SK-N-SH treated with all-trans-retinoic acid at 6 μM for 48 hours (cell line): ENCODE data around the gene ATP2B1.
A peak's percentile ranks its signal among the peaks of the same experiment; 100 is the strongest.

Experiments
- ATAC-seq: fragments of 200-7000 bp; cut with Tn5 transposase; 3 replicates; pipeline ENCODE4 v1.9.1; 2020; ENCODE audit warnings: mild to moderate bottlenecking, moderate library complexity
- ARNTL ChIP-seq: fragments of 450-650 bp; formaldehyde crosslinking; IDR thresholded peaks from 2 replicates; pipeline ENCODE4 v1.5.0; 2020; ENCODE audit warnings: low read depth, mild to moderate bottlenecking, moderate library complexity, borderline replicate concordance
- BACH2 ChIP-seq: fragments of 250-450 bp; sonication (Bioruptor Pico); IDR thresholded peaks from 2 replicates; pipeline ENCODE4 v1.9.0; 2021; ENCODE audit warnings: mild to moderate bottlenecking, borderline replicate concordance
- CREB5 ChIP-seq: fragments of 250-450 bp; sonication (Bioruptor Pico); IDR thresholded peaks from 2 replicates; pipeline ENCODE4 v1.5.1; 2020; ENCODE audit warnings: low read depth, mild to moderate bottlenecking, moderate library complexity
- CSDC2 ChIP-seq: fragments of 250-450 bp; sonication (Bioruptor Pico); IDR thresholded peaks from 2 replicates; pipeline ENCODE4 v1.5.0; 2020; ENCODE audit warnings: mild to moderate bottlenecking, moderate library complexity
- ESRRG ChIP-seq: fragments of 250-450 bp; sonication (Bioruptor Pico); IDR thresholded peaks from 2 replicates; pipeline ENCODE4 v1.6.1; 2021; ENCODE audit warnings: mild to moderate bottlenecking
- GLIS3 ChIP-seq: fragments of 250-450 bp; sonication (Bioruptor Pico); IDR thresholded peaks from 2 replicates; pipeline ENCODE4 v1.5.0; 2020; ENCODE audit warnings: mild to moderate bottlenecking, moderate library complexity
- POU6F1 ChIP-seq: fragments of 250-450 bp; sonication (Bioruptor Pico); IDR thresholded peaks from 2 replicates; pipeline ENCODE4 v1.8.0; 2021; ENCODE audit warnings: low read depth, mild to moderate bottlenecking, moderate library complexity, borderline replicate concordance
- PPARA ChIP-seq: fragments of 250-450 bp; sonication (Bioruptor Pico); IDR thresholded peaks from 2 replicates; pipeline ENCODE4 v1.5.0; 2020; ENCODE audit warnings: mild to moderate bottlenecking, borderline replicate concordance
- RARB ChIP-seq: fragments of 250-450 bp; sonication (Bioruptor Pico); IDR thresholded peaks from 2 replicates; pipeline ENCODE4 v1.8.0; 2021; ENCODE audit warnings: mild to moderate bottlenecking, moderate library complexity
- SNAI2 ChIP-seq: fragments of 250-450 bp; sonication (Bioruptor Pico); IDR thresholded peaks from 2 replicates; pipeline ENCODE4 v1.5.0; 2020; ENCODE audit warnings: mild to moderate bottlenecking, moderate library complexity
- TCF4 ChIP-seq: fragments of 250-450 bp; sonication (Bioruptor Pico); IDR thresholded peaks from 2 replicates; pipeline ENCODE4 v1.8.0; 2021; ENCODE audit warnings: mild to moderate bottlenecking, moderate library complexity, borderline replicate concordance
- TOX ChIP-seq: fragments of 250-450 bp; sonication (Bioruptor Pico); IDR thresholded peaks from 2 replicates; pipeline ENCODE4 v1.8.0; 2021; ENCODE audit warnings: mild to moderate bottlenecking, moderate library complexity, borderline replicate concordance
- TSHZ2 ChIP-seq: fragments of 250-450 bp; sonication (Bioruptor Pico); IDR thresholded peaks from 2 replicates; pipeline ENCODE4 v1.5.0; 2020; ENCODE audit warnings: mild to moderate bottlenecking, moderate library complexity
- ZC3H10 ChIP-seq: fragments of 250-450 bp; sonication (Bioruptor Pico); IDR thresholded peaks from 2 replicates; pipeline ENCODE4 v1.5.1; 2021; ENCODE audit warnings: mild to moderate bottlenecking, moderate library complexity
- ZFP3 ChIP-seq: fragments of 250-450 bp; sonication (Bioruptor Pico); IDR thresholded peaks from 2 replicates; pipeline ENCODE4 v1.5.0; 2020; ENCODE audit warnings: mild to moderate bottlenecking, moderate library complexity
- ZNF565 ChIP-seq: fragments of 450-650 bp; formaldehyde crosslinking; conservative IDR thresholded peaks from 2 replicates; pipeline ENCODE4 v1.5.0; 2020; ENCODE audit warnings: low read depth, mild to moderate bottlenecking, moderate library complexity
- ZNF70 ChIP-seq: fragments of 450-650 bp; formaldehyde crosslinking; IDR thresholded peaks from 2 replicates; pipeline ENCODE4 v1.5.0; 2020; ENCODE audit warnings: mild to moderate bottlenecking, moderate library complexity
- ZNF8 ChIP-seq: fragments of 450-650 bp; formaldehyde crosslinking; IDR thresholded peaks from 2 replicates; pipeline ENCODE4 v1.5.0; 2020; ENCODE audit warnings: mild to moderate bottlenecking, moderate library complexity
- TF ChIP-seq, protein P1 (sequence below): fragments of 250-450 bp; sonication (Bioruptor Pico); IDR thresholded peaks from 2 replicates; pipeline ENCODE4 v1.8.0; 2020; ENCODE audit warnings: mild to moderate bottlenecking, moderate library complexity, borderline replicate concordance

The ATP2B1 gene

GRCh38 chr12:89733579-89734201, 25.1 kb upstream of the ATP2B1 start:
- no peak for TF ChIP-seq ZNF70
- TF ChIP-seq TSHZ2 (CRISPR knock-in tag) = no peak
- TF ChIP-seq RARB (CRISPR knock-in tag) = no peak
- TF ChIP-seq ESRRG (CRISPR knock-in tag) = no peak
- TF ChIP-seq PPARA = no peak
- no peak for TF ChIP-seq ZNF8 (CRISPR knock-in tag)
- no peak for TF ChIP-seq ZNF565 (CRISPR knock-in tag)
- no peak for TF ChIP-seq ZFP3
- no peak for TF ChIP-seq ARNTL (CRISPR knock-in tag)
- TF ChIP-seq GLIS3 (CRISPR knock-in tag) = no peak
- TF ChIP-seq CSDC2 (CRISPR knock-in tag) = no peak
- no peak for TF ChIP-seq POU6F1 (CRISPR knock-in tag)
- no peak for TF ChIP-seq BACH2 (CRISPR knock-in tag)
- no peak for ATAC-seq

DNA sequence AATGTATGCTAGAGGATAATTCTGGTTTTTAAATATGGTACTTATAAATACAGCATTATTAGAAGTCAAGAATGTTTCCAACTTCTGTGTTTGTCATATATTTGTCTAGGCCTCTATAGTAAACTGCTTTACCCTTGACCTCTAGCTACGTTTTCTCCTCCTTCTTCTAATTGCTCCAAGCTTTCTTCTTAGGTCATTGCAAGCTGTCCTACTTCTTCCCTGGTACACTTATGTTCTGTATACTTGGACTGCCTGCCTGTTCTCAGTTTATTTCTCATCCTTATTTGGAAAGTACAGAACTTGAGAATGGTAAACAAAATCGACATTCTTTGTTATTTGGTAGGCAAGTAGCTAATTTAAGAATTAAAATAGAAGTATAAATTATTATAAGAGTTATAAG, 23.9 kb upstream of the ATP2B1 start:
- no peak for ATAC-seq
- TF ChIP-seq ZNF70 = no peak
- no peak for TF ChIP-seq TSHZ2 (CRISPR knock-in tag)
- no peak for TF ChIP-seq TCF4
- TF ChIP-seq POU6F1 (CRISPR knock-in tag) = no peak
- TF ChIP-seq GLIS3 (CRISPR knock-in tag) = no peak
- no peak for TF ChIP-seq ZNF8 (CRISPR knock-in tag)
- TF ChIP-seq ZC3H10 = no peak
- no peak for TF ChIP-seq RARB (CRISPR knock-in tag)
- TF ChIP-seq ESRRG (CRISPR knock-in tag) = no peak
- no peak for TF ChIP-seq ARNTL (CRISPR knock-in tag)
- no peak for TF ChIP-seq ZFP3

- peak; percentile 59 for ATAC-seq
- TF ChIP-seq TSHZ2 (CRISPR knock-in tag) = no peak
- no peak for TF ChIP-seq ZNF565 (CRISPR knock-in tag)
- TF ChIP-seq, protein P1, sequence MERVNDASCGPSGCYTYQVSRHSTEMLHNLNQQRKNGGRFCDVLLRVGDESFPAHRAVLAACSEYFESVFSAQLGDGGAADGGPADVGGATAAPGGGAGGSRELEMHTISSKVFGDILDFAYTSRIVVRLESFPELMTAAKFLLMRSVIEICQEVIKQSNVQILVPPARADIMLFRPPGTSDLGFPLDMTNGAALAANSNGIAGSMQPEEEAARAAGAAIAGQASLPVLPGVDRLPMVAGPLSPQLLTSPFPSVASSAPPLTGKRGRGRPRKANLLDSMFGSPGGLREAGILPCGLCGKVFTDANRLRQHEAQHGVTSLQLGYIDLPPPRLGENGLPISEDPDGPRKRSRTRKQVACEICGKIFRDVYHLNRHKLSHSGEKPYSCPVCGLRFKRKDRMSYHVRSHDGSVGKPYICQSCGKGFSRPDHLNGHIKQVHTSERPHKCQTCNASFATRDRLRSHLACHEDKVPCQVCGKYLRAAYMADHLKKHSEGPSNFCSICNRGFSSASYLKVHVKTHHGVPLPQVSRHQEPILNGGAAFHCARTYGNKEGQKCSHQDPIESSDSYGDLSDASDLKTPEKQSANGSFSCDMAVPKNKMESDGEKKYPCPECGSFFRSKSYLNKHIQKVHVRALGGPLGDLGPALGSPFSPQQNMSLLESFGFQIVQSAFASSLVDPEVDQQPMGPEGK (CRISPR knock-in tag) = no peak
- TF ChIP-seq PPARA = no peak
- no peak for TF ChIP-seq TOX
- no peak for TF ChIP-seq SNAI2 (CRISPR knock-in tag)
- no peak for TF ChIP-seq POU6F1 (CRISPR knock-in tag)
- TF ChIP-seq CREB5 (CRISPR knock-in tag) = no peak
- TF ChIP-seq CSDC2 (CRISPR knock-in tag) = no peak
- no peak for TF ChIP-seq GLIS3 (CRISPR knock-in tag)
- TF ChIP-seq BACH2 (CRISPR knock-in tag) = no peak
Measured at GRCh38 chr12:89731614-89732013, 23.0 kb upstream of the ATP2B1 start.
